GM12892 (cell line): ENCODE results near the gene SRSF11.

ENCODE experiments used
- POLR2A ChIP-seq: IDR thresholded peaks from 2 replicates; pipeline ENCODE4 v1.6.1; 2011; ENCODE audit warnings: low read depth, low read length, control low read depth
- POLR2AphosphoS5 ChIP-seq: IDR thresholded peaks from 2 replicates; pipeline ENCODE4 v1.6.1; 2011; ENCODE audit warnings: low read depth, low read length, control low read depth
- TAF1 ChIP-seq: IDR thresholded peaks from 2 replicates; pipeline ENCODE4 v1.6.1; 2011; ENCODE audit warnings: low read depth, mild to moderate bottlenecking, control low read depth, low read length, borderline replicate concordance

- TF ChIP-seq TAF1 (no peak), POLR2AphosphoS5 (no peak), POLR2A (no peak)
Measured at GRCh38 chr1:70234733-70235132, 13.6 kb downstream of the SRSF11 start.
